GM12892 (cell line): ENCODE measurements around the gene SPTY2D1.
"Not testable (repeated sequence)": the region's sequence is repeated elsewhere in the genome, so short reads cannot be mapped to it uniquely, and the experiment has no call there.

Source experiments
- DNase-seq: peaks from one replicate; pipeline ENCODE4 v3.0.0; 2011; ENCODE audit not compliant: insufficient read length
- FAIRE-seq: peaks from 2 replicates; lab custom pipeline; 2011; peaks lifted over from hg19 to GRCh38; lab: Jason Lieb, UNC
- POLR2A ChIP-seq: IDR thresholded peaks from 2 replicates; pipeline ENCODE4 v1.6.1; 2011; ENCODE audit warnings: low read depth, low read length, control low read depth
- POLR2AphosphoS5 ChIP-seq: IDR thresholded peaks from 2 replicates; pipeline ENCODE4 v1.6.1; 2011; ENCODE audit warnings: low read depth, low read length, control low read depth
- TAF1 ChIP-seq: IDR thresholded peaks from 2 replicates; pipeline ENCODE4 v1.6.1; 2011; ENCODE audit warnings: low read depth, mild to moderate bottlenecking, control low read depth, low read length, borderline replicate concordance

SPTY2D1 gene

DNA sequence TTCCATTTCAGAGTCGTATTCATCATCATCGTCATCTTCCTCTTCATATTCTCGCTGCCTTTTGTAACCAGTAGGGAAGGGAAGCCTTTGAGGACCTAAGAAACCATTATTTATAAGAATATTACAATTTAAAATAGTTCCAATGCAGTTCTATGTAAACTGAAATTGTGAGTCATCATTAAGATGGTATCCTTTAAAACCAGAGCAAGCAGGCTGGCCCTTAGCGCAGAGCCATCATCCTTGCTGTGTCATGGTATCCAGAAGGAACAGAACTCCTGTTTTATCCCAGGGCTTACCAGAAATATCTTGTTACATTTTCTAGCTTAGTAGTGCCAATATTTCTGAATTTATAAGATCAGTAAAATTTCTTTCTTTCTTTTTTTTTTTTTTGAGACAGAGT, 21.7 kb downstream of the SPTY2D1 start:
- FAIRE-seq (no peak), DNase-seq (no peak)
- no peak for TF ChIP-seq TAF1
- TF ChIP-seq POLR2A = no peak
- TF ChIP-seq POLR2AphosphoS5 = no peak

DNA sequence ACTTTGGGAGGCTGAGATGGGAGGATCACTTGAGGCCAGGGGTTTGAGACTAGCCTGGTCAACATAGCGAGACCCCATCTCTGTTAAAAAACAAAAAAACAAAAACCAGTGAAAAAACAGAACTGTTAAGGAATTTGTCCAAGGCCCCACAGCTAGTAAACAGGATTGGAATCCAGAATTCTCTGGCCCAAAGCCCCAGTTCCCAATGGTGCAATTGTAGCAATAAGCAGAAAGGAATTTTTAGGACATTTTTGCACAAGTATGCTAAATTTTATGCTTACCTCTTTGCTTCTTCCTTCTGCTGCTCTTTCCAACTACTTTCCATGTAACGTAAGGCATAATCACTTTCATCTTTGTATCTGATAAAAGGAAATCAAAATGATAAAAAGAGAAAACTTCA, 22.9 kb downstream of the SPTY2D1 start:
- TF ChIP-seq POLR2AphosphoS5 = no peak
- FAIRE-seq (no peak), DNase-seq (no peak)

GRCh38 chr11:18608376-18608775, 25.8 kb downstream of the SPTY2D1 start:
- no peak for FAIRE-seq
- DNase-seq = no peak
- no peak for TF ChIP-seq TAF1
- TF ChIP-seq POLR2A = no peak
- TF ChIP-seq POLR2AphosphoS5 = no peak

DNA sequence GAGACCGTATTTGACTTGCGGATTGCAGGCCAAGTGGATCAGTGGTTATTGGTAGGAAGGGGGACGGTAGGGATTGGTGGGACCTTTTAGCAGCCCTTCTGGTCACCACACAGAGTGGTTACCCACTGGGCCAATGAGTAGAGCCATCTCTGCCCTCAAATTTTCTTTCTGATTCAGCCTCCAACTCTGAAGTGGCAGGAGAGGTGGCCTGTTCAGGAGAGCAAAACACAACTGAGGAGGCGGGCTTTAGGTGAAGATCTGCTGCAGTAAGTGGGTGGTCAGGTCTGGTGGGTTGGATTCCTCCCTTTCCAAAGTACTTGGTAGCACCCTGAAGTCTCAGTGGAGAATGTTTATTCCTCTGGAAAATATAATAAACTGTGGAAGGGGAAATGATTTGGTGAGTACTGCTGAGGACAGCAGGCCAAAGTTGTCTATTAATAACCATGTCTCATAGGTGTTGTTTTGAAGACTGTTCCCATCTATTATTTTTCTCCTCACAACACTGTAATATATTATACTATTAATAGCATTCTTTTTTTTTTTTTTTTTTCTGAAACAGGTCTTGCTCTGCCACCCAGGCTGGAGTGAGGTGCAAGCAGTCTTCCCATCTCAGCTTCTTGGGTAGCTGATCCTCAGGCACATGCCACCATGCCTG, 33.1 kb downstream of the SPTY2D1 start:
- FAIRE-seq (no peak), DNase-seq (no peak)
- TF ChIP-seq POLR2A (no peak), TAF1 (no peak), POLR2AphosphoS5 (no peak)

- TF ChIP-seq POLR2AphosphoS5 (no peak), POLR2A (no peak), TAF1 (no peak)
- FAIRE-seq (no peak), DNase-seq (no peak)
Measured at GRCh38 chr11:18599739-18600230, 34.4 kb downstream of the SPTY2D1 start, which contains the start of gene MISFA. TSS of gene MISFA (plus strand) at chr11:18599789. CDS start at chr11:18599929, 140 bp downstream.

DNA sequence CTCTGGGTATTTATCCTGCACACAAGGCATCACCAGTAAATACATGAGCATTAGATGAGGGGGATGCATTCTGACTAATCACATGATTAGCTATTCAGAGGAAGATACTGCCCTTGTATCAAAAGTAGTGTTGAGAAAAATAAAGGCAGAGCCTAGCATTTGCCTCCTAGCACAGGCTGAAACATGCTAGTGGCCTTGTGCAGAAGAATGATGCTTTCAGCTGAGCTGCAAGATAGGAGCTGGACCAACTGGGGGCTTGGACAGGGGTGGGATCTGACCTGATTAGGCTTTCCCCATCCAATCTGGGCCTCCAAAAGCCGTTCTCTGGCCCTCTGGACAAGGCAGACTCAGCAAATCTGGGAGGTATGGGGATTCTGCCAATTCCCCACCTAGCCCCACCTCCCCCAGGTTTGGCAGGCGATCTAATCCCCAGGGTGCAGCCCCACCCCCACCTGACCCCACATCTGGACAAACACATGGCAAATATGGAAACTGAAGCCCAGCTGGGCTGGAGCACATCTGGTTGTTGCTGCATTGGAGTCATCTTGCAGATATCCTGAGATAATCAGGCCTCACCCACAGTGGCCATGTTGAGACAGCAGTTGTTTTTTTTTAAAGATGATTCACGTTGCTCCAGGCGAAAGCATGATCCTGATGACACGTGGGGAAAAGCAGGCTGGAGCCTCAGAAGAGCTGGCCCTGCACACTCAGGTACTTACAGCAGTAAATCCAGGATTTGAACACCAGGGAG, 39.0 kb downstream of the SPTY2D1 start:
- DNase-seq = no peak
- no peak for TF ChIP-seq TAF1
- no peak for TF ChIP-seq POLR2A
- TF ChIP-seq POLR2AphosphoS5 = no peak
- no peak for FAIRE-seq

- not testable (repeated sequence) for FAIRE-seq
Measured at GRCh38 chr11:18594088-18594487, 40.1 kb downstream of the SPTY2D1 start.

GRCh38 chr11:18590571-18590970, 43.6 kb downstream of the SPTY2D1 start:
- FAIRE-seq (peak; percentile 66), DNase-seq (no peak)
- no peak for TF ChIP-seq TAF1
- TF ChIP-seq POLR2A = no peak
- TF ChIP-seq POLR2AphosphoS5 = no peak

More at GRCh38 chr11:18594088-18594487, 40.1 kb downstream of the SPTY2D1 start:
- not testable (repeated sequence) for DNase-seq

DNA sequence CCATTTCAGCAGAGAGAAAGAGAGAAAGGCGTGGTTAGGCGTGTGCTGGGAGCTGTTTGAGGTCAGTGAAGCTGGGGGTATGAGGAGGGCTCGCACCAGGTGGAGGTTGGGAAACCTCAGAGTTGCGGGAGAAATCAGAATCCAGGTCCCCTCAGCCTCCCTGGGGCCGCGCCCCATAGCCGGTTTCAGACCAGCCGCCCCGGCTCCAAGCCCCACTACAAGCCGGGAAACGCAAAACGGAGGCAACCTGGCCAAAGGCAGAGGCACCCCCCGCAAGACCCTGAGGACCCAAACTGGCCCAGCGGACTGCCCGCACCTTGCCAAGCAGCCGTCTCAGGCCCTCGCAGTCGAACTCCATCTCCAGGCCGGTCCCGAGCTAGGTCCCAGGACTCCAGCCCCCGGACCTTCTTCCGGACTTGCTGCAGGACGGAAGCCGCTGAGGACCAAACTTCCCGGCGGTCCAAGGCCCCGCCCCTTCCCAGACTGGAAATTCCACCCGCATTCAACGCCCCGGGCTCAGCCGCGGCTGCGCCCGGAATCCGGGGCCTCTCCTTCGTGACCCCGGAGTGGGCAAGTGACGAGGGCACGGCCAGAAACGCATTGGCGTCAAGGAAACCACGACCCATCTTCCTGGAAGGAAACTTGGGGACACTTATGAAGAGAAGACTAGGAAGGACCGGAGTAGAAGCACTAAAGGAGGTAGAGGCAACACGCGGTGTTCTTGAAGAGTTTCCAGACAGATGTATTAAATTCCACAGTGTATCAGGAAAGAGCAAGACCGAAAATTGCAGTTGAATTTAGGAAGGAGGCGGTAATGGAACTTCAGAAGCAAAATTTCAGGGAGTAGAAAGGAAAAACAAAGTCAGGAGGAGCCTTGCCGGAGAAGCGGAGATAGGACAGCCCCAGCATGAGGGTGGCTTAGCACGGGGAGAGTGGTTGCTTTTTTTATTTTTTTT, 45.6 kb downstream of the SPTY2D1 start, which contains the start of gene UEVLD:
TSS of gene UEVLD (minus strand) at position 438 of the 956 bp plus-strand sequence. CDS start at position 358, 80 bp downstream.
- FAIRE-seq (no peak), DNase-seq (peak; percentile 69)
- TF ChIP-seq POLR2A (peak; percentile 79), TAF1 (peak; percentile 60; the same call in 1 of the 2 replicates), POLR2AphosphoS5 (peak; percentile 69; the same call in 1 of the 2 replicates)

DNA sequence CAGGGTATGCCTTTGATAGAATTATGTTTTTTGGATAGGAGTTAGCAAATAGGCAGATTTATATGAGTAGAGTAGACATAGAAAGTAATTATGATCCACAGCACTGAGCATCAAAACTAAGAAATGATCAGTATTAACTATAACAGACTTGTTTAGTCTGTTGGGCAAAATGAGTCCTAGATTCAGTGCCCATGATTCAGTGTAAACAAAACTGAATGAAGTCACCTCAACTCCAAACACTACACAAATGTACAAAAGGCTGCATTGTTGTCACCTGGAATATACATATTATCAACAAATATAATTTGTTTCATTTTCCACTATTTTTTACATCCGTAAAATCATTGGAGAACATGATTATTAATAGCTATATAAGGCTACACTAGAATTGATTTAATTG, 52.3 kb downstream of the SPTY2D1 start:
- TF ChIP-seq POLR2AphosphoS5 (no peak), POLR2A (no peak), TAF1 (no peak)
- DNase-seq (no peak), FAIRE-seq (peak; percentile 5)
